ENCODE results near the gene KRTAP21-2.
A peak's percentile ranks its signal among the peaks of the same experiment; 100 is the strongest.
"Not testable (repeated sequence)": the region's sequence is repeated elsewhere in the genome, so short reads cannot be mapped to it uniquely, and the experiment has no call there.

KRTAP21-2 gene

GRCh38 chr21:30747159-30747558 is at the start of gene KRTAP21-2:
Gene KRTAP21-2, minus strand, starts transcription at chr21:30747259. Its CDS starts 57 bp downstream, at chr21:30747202.
- DNase-seq, result no peak

GRCh38 chr21:30793581-30794314 is 46.7 kb upstream of the KRTAP21-2 start:
- DNase-seq, result no peak

- no peak for DNase-seq
Observed at GRCh38 chr21:30779249-30779648, 32.2 kb upstream of the KRTAP21-2 start.

- DNase-seq, result no peak
Observed at GRCh38 chr21:30769724-30770431, 22.8 kb upstream of the KRTAP21-2 start.

- no peak for DNase-seq
Observed at GRCh38 chr21:30760776-30761175, 13.7 kb upstream of the KRTAP21-2 start.

GRCh38 chr21:30758306-30758705 is 11.2 kb upstream of the KRTAP21-2 start:
- no peak for DNase-seq

- not testable (repeated sequence) for DNase-seq
Observed at GRCh38 chr21:30755328-30755727, 8.3 kb upstream of the KRTAP21-2 start, which contains the start of gene KRTAP21-1. Gene KRTAP21-1, minus strand, starts transcription at chr21:30755428. Its CDS starts 50 bp downstream, at chr21:30755378.

- no peak for DNase-seq
Observed at GRCh38 chr21:30740462-30740861, 6.6 kb downstream of the KRTAP21-2 start.

- DNase-seq, result no peak
Observed at GRCh38 chr21:30733026-30733425, 14.0 kb downstream of the KRTAP21-2 start.

- no peak for DNase-seq
Observed at GRCh38 chr21:30726726-30727125, 20.3 kb downstream of the KRTAP21-2 start.

- peak in 1 of 51 donors; percentile 1 for DNase-seq
Observed at GRCh38 chr21:30719401-30719800, 27.7 kb downstream of the KRTAP21-2 start.

- DNase-seq, result peak in 1 of 51 donors; percentile 11
Observed at GRCh38 chr21:30718239-30718909, 28.7 kb downstream of the KRTAP21-2 start, which contains the start of gene KRTAP21-3. Gene KRTAP21-3, minus strand, starts transcription at chr21:30718777. Its CDS starts 18 bp downstream, at chr21:30718759.

GRCh38 chr21:30717105-30717504 is 30.0 kb downstream of the KRTAP21-2 start:
- DNase-seq, result no peak

- no peak for DNase-seq
Observed at GRCh38 chr21:30714946-30715345, 32.1 kb downstream of the KRTAP21-2 start.

GRCh38 chr21:30714456-30714855 is 32.6 kb downstream of the KRTAP21-2 start:
- no peak for DNase-seq

- DNase-seq, result no peak
Observed at GRCh38 chr21:30713766-30714165, 33.3 kb downstream of the KRTAP21-2 start.

- DNase-seq, result no peak
Observed at GRCh38 chr21:30710499-30710898, 36.6 kb downstream of the KRTAP21-2 start.

GRCh38 chr21:30707409-30707808 is 39.6 kb downstream of the KRTAP21-2 start:
- no peak for DNase-seq
